HEK293 (cell line): Measurements from ENCODE around the gene TEX13C.

Source experiments
- CTCF ChIA-PET: fragments of 350-600 bp; formaldehyde crosslinking; extraction: SDS; loops from one replicate; lab custom pipeline; 2021; ENCODE audit warnings: antibody characterized with exemption; lab: Yijun Ruan, JAX
- POLR2A ChIA-PET: fragments of 300-600 bp; formaldehyde crosslinking; extraction: SDS; loops from one replicate; lab custom pipeline; 2020; ENCODE audit warnings: antibody characterized with exemption, inconsistent platforms; lab: Yijun Ruan, JAX
- H3K27ac ChIP-seq: fragments of 200-500 bp; sonication (Bioruptor generic); 2 replicates; pipeline ENCODE4 v1.5.1; 2014; ENCODE audit warnings: low read depth, low read length, control low read depth, inconsistent platforms; ENCODE audit errors: extremely low read depth
- H3K36me3 ChIP-seq, 2 experiments: fragments of 200-500 bp in 1 of 2; sonication (Bioruptor generic) in 1 of 2; 1 replicate in 1 of 2; 2 replicates in 1 of 2; pipeline ENCODE4 v1.5.1; 2014 to 2017; ENCODE audit warnings: inconsistent platforms in 2 of 2, low read length in 2 of 2; ENCODE audit not compliant: control insufficient read depth in 2 of 2, insufficient read depth in 1 of 2
- H3K4me1 ChIP-seq: fragments of 200-500 bp; sonication (Bioruptor generic); 2 replicates; pipeline ENCODE4 v1.5.1; 2014; ENCODE audit warnings: mild to moderate bottlenecking, low read length, inconsistent platforms; ENCODE audit not compliant: control insufficient read depth, insufficient read depth
- H3K4me3 ChIP-seq: 2 replicates; pipeline ENCODE4 v1.5.1; 2011; ENCODE audit warnings: low read depth, mild to moderate bottlenecking, control low read depth, low read length, moderate library complexity
- H3K9me3 ChIP-seq: fragments of 200-500 bp; sonication (Bioruptor generic); 2 replicates; pipeline ENCODE4 v1.5.1; 2014; ENCODE audit warnings: low read depth, low read length, inconsistent platforms; ENCODE audit not compliant: control insufficient read depth, insufficient read depth
- ATF2 ChIP-seq: fragments of 450-650 bp; formaldehyde crosslinking; IDR thresholded peaks from 2 replicates; pipeline ENCODE4 v1.5.1; 2016; ENCODE audit warnings: missing biosample characterization, missing genetic modification characterization, low read depth
- GLIS2 ChIP-seq: fragments of 450-650 bp; formaldehyde crosslinking; IDR thresholded peaks from 2 replicates; pipeline ENCODE4 v1.5.1; 2016; ENCODE audit warnings: missing biosample characterization, missing genetic modification characterization
- KLF9 ChIP-seq: fragments of 450-650 bp; formaldehyde crosslinking; IDR thresholded peaks from 2 replicates; pipeline ENCODE4 v1.5.1; 2016; ENCODE audit warnings: missing biosample characterization, missing genetic modification characterization, low read depth
- PRDM6 ChIP-seq: fragments of 450-650 bp; formaldehyde crosslinking; IDR thresholded peaks from 2 replicates; pipeline ENCODE4 v1.5.1; 2017; ENCODE audit warnings: missing biosample characterization, missing genetic modification characterization
- REST ChIP-seq: fragments of 450-650 bp; formaldehyde crosslinking; IDR thresholded peaks from 2 replicates; pipeline ENCODE4 v1.5.1; 2016; ENCODE audit warnings: missing biosample characterization, missing genetic modification characterization
- SP7 ChIP-seq: fragments of 450-650 bp; formaldehyde crosslinking; IDR thresholded peaks from 2 replicates; pipeline ENCODE4 v1.5.1; 2016; ENCODE audit warnings: missing biosample characterization, missing genetic modification characterization
- WT1 ChIP-seq: fragments of 450-650 bp; formaldehyde crosslinking; IDR thresholded peaks from 2 replicates; pipeline ENCODE4 v1.5.1; 2016; ENCODE audit warnings: missing biosample characterization, missing genetic modification characterization
- ZBTB17 ChIP-seq: fragments of 450-650 bp; formaldehyde crosslinking; IDR thresholded peaks from 2 replicates; pipeline ENCODE4 v1.5.1; 2016; ENCODE audit warnings: missing biosample characterization, missing genetic modification characterization
- ZBTB20 ChIP-seq: fragments of 450-650 bp; formaldehyde crosslinking; IDR thresholded peaks from 2 replicates; pipeline ENCODE4 v1.5.1; 2016; ENCODE audit warnings: missing biosample characterization, missing genetic modification characterization
- ZBTB48 ChIP-seq: fragments of 450-650 bp; formaldehyde crosslinking; IDR thresholded peaks from 2 replicates; pipeline ENCODE4 v1.5.1; 2016; ENCODE audit warnings: missing biosample characterization, missing genetic modification characterization
- ZBTB49 ChIP-seq: fragments of 450-650 bp; formaldehyde crosslinking; IDR thresholded peaks from 2 replicates; pipeline ENCODE4 v1.5.1; 2016; ENCODE audit warnings: missing biosample characterization, missing genetic modification characterization, low read depth
- ZBTB7A ChIP-seq: fragments of 450-650 bp; formaldehyde crosslinking; IDR thresholded peaks from 2 replicates; pipeline ENCODE4 v1.5.1; 2016; ENCODE audit warnings: low read depth, missing biosample characterization, missing genetic modification characterization
- ZNF114 ChIP-seq: fragments of 450-650 bp; formaldehyde crosslinking; IDR thresholded peaks from 2 replicates; pipeline ENCODE4 v1.5.0; 2017; ENCODE audit warnings: missing biosample characterization, missing genetic modification characterization
- ZNF138 ChIP-seq: fragments of 450-650 bp; formaldehyde crosslinking; IDR thresholded peaks from 2 replicates; pipeline ENCODE4 v1.5.1; 2016; ENCODE audit warnings: missing biosample characterization, missing genetic modification characterization, borderline replicate concordance
- ZNF140 ChIP-seq: fragments of 450-650 bp; formaldehyde crosslinking; IDR thresholded peaks from 2 replicates; pipeline ENCODE4 v1.5.1; 2016; ENCODE audit warnings: missing biosample characterization, missing genetic modification characterization
- ZNF155 ChIP-seq: fragments of 450-650 bp; formaldehyde crosslinking; IDR thresholded peaks from 2 replicates; pipeline ENCODE4 v1.5.1; 2016; ENCODE audit warnings: missing biosample characterization, missing genetic modification characterization
- ZNF16 ChIP-seq: fragments of 450-650 bp; formaldehyde crosslinking; IDR thresholded peaks from 2 replicates; pipeline ENCODE4 v1.5.1; 2016; ENCODE audit warnings: low read depth, missing biosample characterization, missing genetic modification characterization
- ZNF19 ChIP-seq: fragments of 450-650 bp; formaldehyde crosslinking; IDR thresholded peaks from 2 replicates; pipeline ENCODE4; 2016; ENCODE audit warnings: missing biosample characterization, missing genetic modification characterization, low read depth
- ZNF501 ChIP-seq: fragments of 450-650 bp; formaldehyde crosslinking; IDR thresholded peaks from 2 replicates; pipeline ENCODE4 v1.5.1; 2016; ENCODE audit warnings: missing biosample characterization, missing genetic modification characterization
- ZNF544 ChIP-seq: fragments of 450-650 bp; formaldehyde crosslinking; IDR thresholded peaks from 2 replicates; pipeline ENCODE4 v1.5.0; 2017; ENCODE audit warnings: missing biosample characterization, missing genetic modification characterization
- ZNF548 ChIP-seq: fragments of 450-650 bp; formaldehyde crosslinking; IDR thresholded peaks from 2 replicates; pipeline ENCODE4 v1.5.1; 2016; ENCODE audit warnings: missing biosample characterization, missing genetic modification characterization
- ZNF560 ChIP-seq: fragments of 450-650 bp; formaldehyde crosslinking; IDR thresholded peaks from 2 replicates; pipeline ENCODE4 v1.5.1; 2017; ENCODE audit warnings: missing biosample characterization, missing genetic modification characterization, borderline replicate concordance
- ZNF658 ChIP-seq: fragments of 450-650 bp; formaldehyde crosslinking; IDR thresholded peaks from 2 replicates; pipeline ENCODE4; 2016; ENCODE audit warnings: missing biosample characterization, missing genetic modification characterization
- ZSCAN16 ChIP-seq: fragments of 450-650 bp; formaldehyde crosslinking; IDR thresholded peaks from 2 replicates; pipeline ENCODE4 v1.5.1; 2016; ENCODE audit warnings: missing biosample characterization, missing genetic modification characterization

Gene TEX13C

GRCh38 chrX:125289209-125289608, 30.5 kb upstream of the TEX13C start:
- TF ChIP-seq ZNF501 (tag by site-specific recombination) = no peak
- TF ChIP-seq ZNF138 (tag by site-specific recombination) = no peak
- no peak for TF ChIP-seq KLF9 (tag by site-specific recombination)
- no peak for TF ChIP-seq ZNF16 (tag by site-specific recombination)
- TF ChIP-seq ZSCAN16 (tag by site-specific recombination) = no peak
- no peak for TF ChIP-seq ZNF658
- no peak for TF ChIP-seq PRDM6 (tag by site-specific recombination)
- no peak for TF ChIP-seq ATF2 (tag by site-specific recombination)
- no peak for TF ChIP-seq ZBTB48 (tag by site-specific recombination)
- TF ChIP-seq ZNF140 (tag by site-specific recombination) = no peak
- no peak for TF ChIP-seq GLIS2 (tag by site-specific recombination)
- TF ChIP-seq ZNF544 (tag by site-specific recombination) = no peak
- TF ChIP-seq ZNF548 = no peak
- no peak for TF ChIP-seq WT1 (tag by site-specific recombination)
- no peak for TF ChIP-seq ZBTB49
- Histone ChIP-seq H3K27ac (no peak overlapping the region), H3K36me3 (no peaks in the 10 kb centered on the region), H3K4me1 (no peaks in the 10 kb centered on the region), H3K9me3 (no peaks in the 10 kb centered on the region), H3K4me3 (no peak overlapping the region)
- ChIA-PET CTCF (no interaction called here), POLR2A (no interaction called here)

GRCh38 chrX:125289920-125290319, 29.8 kb upstream of the TEX13C start:
- CTCF ChIA-PET = no interaction called here
- TF ChIP-seq ZNF19 (tag by site-specific recombination) (no peak), KLF9 (tag by site-specific recombination) (no peak), REST (no peak), ZNF560 (no peak), ZBTB17 (tag by site-specific recombination) (no peak), ZNF114 (tag by site-specific recombination) (no peak), ZBTB7A (no peak), ZNF155 (tag by site-specific recombination) (no peak), SP7 (tag by site-specific recombination) (no peak), ZBTB20 (no peak)

More at GRCh38 chrX:125289920-125290319, 29.8 kb upstream of the TEX13C start:
- Histone ChIP-seq H3K9me3 (no peaks in the 10 kb centered on the region), H3K4me1 (no peaks in the 10 kb centered on the region), H3K4me3 (no peak overlapping the region), H3K36me3 (no peaks in the 10 kb centered on the region), H3K27ac (no peak overlapping the region)
- POLR2A ChIA-PET = no interaction called here
